Stomach (tissue), 9 donors: Measurements from ENCODE around the gene ELL3. TPM values are rescaled to one million over a fixed set of nuclear protein-coding genes. Genes with fewer than 3 reads are reported as not detected.
"Not testable (repeated sequence)": the region's sequence is repeated elsewhere in the genome, so short reads cannot be mapped to it uniquely, and the experiment has no call there.

ENCODE experiments used
- DNase-seq, 2 donors: peaks; one replicate each; pipeline versions ENCODE4 v3.0.0 to v3.0.0-alpha.2; 2013 to 2019
- H3K27ac ChIP-seq, 5 donors: fragments of 200-600 bp in 4 of 5; sonication (generic) in 4 of 5; one replicate each; pipeline ENCODE4 v1.5.1; 2013 to 2019; ENCODE audit warnings: mild to moderate bottlenecking in 1 of 5, moderate library complexity in 1 of 5
- H3K27me3 ChIP-seq, 3 donors: fragments of 200-600 bp; sonication (generic); one replicate each; pipeline ENCODE4 v1.5.1; 2017 to 2019; ENCODE audit warnings: mixed run types in 1 of 3
- H3K36me3 ChIP-seq, 4 donors: fragments of 200-600 bp; sonication (generic); 1 replicate in 3 of 4; 2 replicates in 1 of 4; pipeline ENCODE4 v1.5.1; 2016 to 2019
- H3K4me1 ChIP-seq, 4 donors: fragments of 200-600 bp; sonication (generic); one replicate each; pipeline ENCODE4 v1.5.1; 2016 to 2019
- H3K4me3 ChIP-seq, 4 donors: fragments of 200-600 bp; sonication (generic) in 3 of 4; one replicate each; pipeline ENCODE4 v1.5.1; 2016 to 2019; ENCODE audit warnings: mild to moderate bottlenecking in 1 of 4
- H3K9me3 ChIP-seq, 4 donors: fragments of 200-600 bp; sonication (generic); one replicate each; pipeline ENCODE4 v1.5.1; 2016 to 2019
- CTCF ChIP-seq, 7 experiments: fragments of 450-650 bp in 4 of 7; fragments of 200-600 bp in 3 of 7; sonication (generic) in 3 of 7; IDR thresholded peaks; one replicate each; pipeline ENCODE4 v1.5.1; 2016 to 2019; ENCODE audit warnings: antibody characterized with exemption in 7 of 7, control low read depth in 2 of 7, mild to moderate bottlenecking in 1 of 7
- EP300 ChIP-seq: sonication (generic); formaldehyde crosslinking; IDR thresholded peaks from one replicate; pipeline ENCODE4 v1.6.1; 2017; ENCODE audit warnings: antibody characterized with exemption
- POLR2A ChIP-seq, 4 donors: fragments of 450-650 bp; IDR thresholded peaks; one replicate each; pipeline ENCODE4 v1.6.1; 2016; ENCODE audit warnings: antibody characterized with exemption in 4 of 4, control low read depth in 2 of 4, mild to moderate bottlenecking in 1 of 4, moderate library complexity in 1 of 4
- POLR2AphosphoS5 ChIP-seq, 3 donors: sonication (generic); formaldehyde crosslinking; IDR thresholded peaks; one replicate each; pipeline ENCODE4 v1.6.1; 2016; ENCODE audit warnings: antibody characterized with exemption in 3 of 3
- WGBS, 5 donors: extraction: QIAGEN DNeasy Blood & Tissue Kit in 3 of 5; methylation state at CpG; one replicate each; pipeline versions ENCODE4 v1.1.5 to v1.1.7; 2013 to 2018; 5-methylcytosine and 5-hydroxymethylcytosine counted together
- intact Hi-C: fragments of 100-400 bp; cut with DNase I; formaldehyde crosslinking; loops from one replicate; pipeline ENCODE4 v1.15.1; 2023; ENCODE audit warnings: low total_unique reads
- polyA plus RNA-seq, 3 donors: library from polyadenylated mRNA; stranded (reverse); fragments of 200-250 nt; gene quantifications; one replicate each; pipeline ENCODE4 v1.2.3, GENCODE V29; 2013
- total RNA-seq, 5 donors: library from RNA; depleted of rRNA; stranded (reverse); fragments of >200 nt; gene quantifications; one replicate each; pipeline versions ENCODE4 v1.1.0 to v1.2.3, GENCODE V29; 2014 to 2016
- donor health status: healthy with polysubstance abuse.
- donor health status: Bipolar disorder and iron deficiency.
- donor health status: healthy.

Gene ELL3
- total and polyA plus RNA-seq, 8 donors, result 4.0 to 131 (median 21.6) TPM

- WGBS, 5 donors, result 36 to 65% (median 52%) methylated on average over 6 of the region's 6 CpGs
- no peak overlapping the region for H3K4me3 ChIP-seq
- no peak overlapping the region for H3K27ac ChIP-seq
- H3K9me3 ChIP-seq, result no peaks in the 10 kb centered on the region
- no peak for DNase-seq
- H3K4me1 ChIP-seq, result peaks cover 27 to 66% (median 52%) of the 10 kb centered on the region in 4 donors
- intact Hi-C loops, result no loop called here
- no peaks in the 10 kb centered on the region for H3K27me3 ChIP-seq
- H3K36me3 ChIP-seq, result peaks cover 31 to 56% (median 49%) of the 10 kb centered on the region in 4 donors
- no peak for TF ChIP-seq EP300
- no peak for TF ChIP-seq POLR2AphosphoS5 (IDR thresholded peaks at IDR 0.05)
- TF ChIP-seq POLR2A (IDR thresholded peaks at IDR 0.05), result no peak
- no peak for TF ChIP-seq CTCF (IDR thresholded peaks at IDR 0.05)
Measured at GRCh38 chr15:43751885-43752284, 24.9 kb downstream of the ELL3 start.

GRCh38 chr15:43749690-43750345 is 26.9 kb downstream of the ELL3 start:
- peaks cover 31 to 72% (median 56%) of the 10 kb centered on the region in 4 donors for H3K4me1 ChIP-seq
- TF ChIP-seq POLR2AphosphoS5 (IDR thresholded peaks at IDR 0.05) (no peak), POLR2A (IDR thresholded peaks at IDR 0.05) (no peak), CTCF (IDR thresholded peaks at IDR 0.05) (no peak), EP300 (no peak)
- peak overlapping the region; percentile 53 to 75 (median 72) for H3K27ac ChIP-seq
- H3K4me3 ChIP-seq, result peak overlapping the region; percentile 21 to 76 (median 42)
- H3K36me3 ChIP-seq, result peaks cover 12 to 35% (median 29%) of the 10 kb centered on the region in 4 donors
- H3K9me3 ChIP-seq, result no peaks in the 10 kb centered on the region
- no peaks in the 10 kb centered on the region for H3K27me3 ChIP-seq
- DNase-seq, result peak; percentile 34 to 66
- intact Hi-C loops, result no loop called here
- WGBS, 5 donors, result 21 to 43% (median 31%) methylated on average over 12 of the region's 12 CpGs

GRCh38 chr15:43748376-43748775 is 28.4 kb downstream of the ELL3 start:
- H3K4me3 ChIP-seq, result peak overlapping the region; percentile 55 to 82 (median 74)
- peak overlapping the region in 2 of 5 donors; percentile 10 to 98 for H3K27ac ChIP-seq
- H3K27me3 ChIP-seq, result no peaks in the 10 kb centered on the region
- peaks cover 31 to 66% (median 55%) of the 10 kb centered on the region in 4 donors for H3K4me1 ChIP-seq
- intact Hi-C loops, result no loop called here
- DNase-seq, result peak in 1 of 2 donors; percentile 19
- H3K36me3 ChIP-seq, result peaks cover 0 to 21% (median 15%) of the 10 kb centered on the region in 4 donors
- WGBS, 5 donors, result 22 to 45% (median 42%) methylated on average over 3 of the region's 3 CpGs
- TF ChIP-seq EP300, result no peak
- no peak for TF ChIP-seq POLR2AphosphoS5 (IDR thresholded peaks at IDR 0.05)
- TF ChIP-seq POLR2A (IDR thresholded peaks at IDR 0.05), result no peak
- TF ChIP-seq CTCF (IDR thresholded peaks at IDR 0.05), result no peak
- no peaks in the 10 kb centered on the region for H3K9me3 ChIP-seq

GRCh38 chr15:43746903-43747309 is 29.9 kb downstream of the ELL3 start:
- 0% methylated on average over 9 to 12 of the region's 12 CpGs for WGBS, 5 donors
- H3K27me3 ChIP-seq, H3K9me3 ChIP-seq, H3K36me3 ChIP-seq, intact Hi-C loops: not testable (repeated sequence)
- Histone ChIP-seq H3K4me3 (peak overlapping the region; percentile 55 to 82 (median 74)), H3K27ac (peak overlapping the region; percentile 93 to 98 (median 97)), H3K4me1 (peaks cover 31 to 52% (median 48%) of the 10 kb centered on the region in 4 donors)
- DNase-seq, result peak; percentile 26 to 61
- peak in 1 of 3 donors; percentile 8 for TF ChIP-seq POLR2AphosphoS5 (IDR thresholded peaks at IDR 0.05)
